Neuronal stem cell (in vitro differentiated cells): ENCODE measurements around the gene SH3RF2.

Experiments used
- DNase-seq: peaks from one replicate; pipeline ENCODE4 v3.0.0-alpha.2; 2013; ENCODE audit warnings: low spot score
- H2AFZ ChIP-seq: one replicate; pipeline ENCODE4 v1.6.1; 2013; ENCODE audit warnings: mild to moderate bottlenecking, low read length, inconsistent platforms
- H2AK5ac ChIP-seq: 2 replicates; pipeline ENCODE4 v1.6.1; 2013; ENCODE audit warnings: low read depth, mild to moderate bottlenecking, inconsistent platforms, low read length, moderate library complexity, mixed read lengths
- H2BK120ac ChIP-seq: 2 replicates; pipeline ENCODE4 v1.6.1; 2013; ENCODE audit warnings: low read depth, mild to moderate bottlenecking, inconsistent platforms, low read length, moderate library complexity, mixed read lengths
- H2BK12ac ChIP-seq: one replicate; pipeline ENCODE4 v1.6.1; 2013; ENCODE audit warnings: low read length, inconsistent platforms
- H2BK15ac ChIP-seq: 2 replicates; pipeline ENCODE4 v1.6.1; 2013; ENCODE audit warnings: mild to moderate bottlenecking, low read length, inconsistent platforms, mixed read lengths
- H2BK5ac ChIP-seq: one replicate; pipeline ENCODE4 v1.6.1; 2013; ENCODE audit warnings: inconsistent platforms, mild to moderate bottlenecking, low read length, moderate library complexity
- H3K14ac ChIP-seq: one replicate; pipeline ENCODE4 v1.6.1; 2013; ENCODE audit warnings: low read length, inconsistent platforms
- H3K18ac ChIP-seq: 2 replicates; pipeline ENCODE4 v1.6.1; 2013; ENCODE audit warnings: low read length, inconsistent platforms
- H3K23ac ChIP-seq: 2 replicates; pipeline ENCODE4 v1.6.1; 2013; ENCODE audit warnings: low read depth, mild to moderate bottlenecking, mixed read lengths, low read length, inconsistent platforms; ENCODE audit not compliant: poor library complexity
- H3K27ac ChIP-seq: replicated peaks from 3 replicates; pipeline ENCODE4 v1.5.1; 2013; ENCODE audit warnings: low read length, inconsistent platforms
- H3K27me3 ChIP-seq, 3 experiments: 2 replicates each; pipeline ENCODE4 v1.6.1; 2013; ENCODE audit warnings: low read length in 3 of 3, mild to moderate bottlenecking in 2 of 3, inconsistent platforms in 1 of 3, low read depth in 1 of 3, mixed read lengths in 1 of 3, moderate library complexity in 1 of 3; ENCODE audit not compliant: control insufficient read depth in 3 of 3, insufficient read depth in 3 of 3
- H3K36me3 ChIP-seq, 2 donors: replicated peaks in 1 of 2; 2 replicates each; pipeline ENCODE4 v1.6.1; 2013; ENCODE audit warnings: low read length in 2 of 2; ENCODE audit not compliant: control insufficient read depth in 2 of 2, insufficient read depth in 2 of 2
- H3K4ac ChIP-seq: 2 replicates; pipeline ENCODE4 v1.6.1; 2013; ENCODE audit warnings: inconsistent platforms, mild to moderate bottlenecking, low read length, moderate library complexity
- H3K4me1 ChIP-seq, 2 donors: 1 replicate in 1 of 2; 2 replicates in 1 of 2; pipeline ENCODE4 v1.6.1; 2013; ENCODE audit warnings: low read length in 2 of 2, low read depth in 1 of 2; ENCODE audit not compliant: control insufficient read depth in 2 of 2, insufficient read depth in 1 of 2
- H3K4me2 ChIP-seq: one replicate; pipeline ENCODE4 v1.6.1; 2013; ENCODE audit warnings: mild to moderate bottlenecking, low read length, inconsistent platforms; ENCODE audit not compliant: insufficient read depth, poor library complexity, severe bottlenecking
- H3K4me3 ChIP-seq, 2 donors: 2 replicates each; pipeline ENCODE4 v1.5.1; 2013; ENCODE audit warnings: low read length in 2 of 2, mild to moderate bottlenecking in 2 of 2, inconsistent platforms in 1 of 2, moderate library complexity in 1 of 2
- H3K79me1 ChIP-seq: one replicate; pipeline ENCODE4 v1.6.1; 2013; ENCODE audit warnings: low read depth, mild to moderate bottlenecking, inconsistent platforms, low read length, moderate library complexity
- H3K9ac ChIP-seq: one replicate; pipeline ENCODE4 v1.6.1; 2013; ENCODE audit warnings: mild to moderate bottlenecking, low read depth, low read length, inconsistent platforms; ENCODE audit not compliant: poor library complexity
- H3K9me3 ChIP-seq, 2 donors: replicated peaks in 1 of 2; 2 replicates each; pipeline versions ENCODE3 to v1.6.1; 2013; ENCODE audit warnings: low read length in 2 of 2, mild to moderate bottlenecking in 2 of 2, inconsistent platforms in 1 of 2, low read depth in 1 of 2, mixed read lengths in 1 of 2, moderate library complexity in 1 of 2; ENCODE audit not compliant: control insufficient read depth in 2 of 2, insufficient read depth in 1 of 2
- H4K8ac ChIP-seq: one replicate; pipeline ENCODE4 v1.6.1; 2013; ENCODE audit warnings: low read depth, mild to moderate bottlenecking, inconsistent platforms, low read length, moderate library complexity
- H4K91ac ChIP-seq: one replicate; pipeline ENCODE4 v1.6.1; 2013; ENCODE audit warnings: low read length, low read depth, mild to moderate bottlenecking, inconsistent platforms; ENCODE audit not compliant: poor library complexity
- WGBS, 2 donors: extraction: QIAGEN DNeasy Blood & Tissue Kit; methylation state at CpG; one replicate each; pipeline ENCODE4 v1.1.7; 2013; ENCODE audit warnings: missing lambda C conversion rate in 2 of 2, mixed read lengths in 1 of 2; ENCODE audit not compliant: insufficient read length in 2 of 2, insufficient replicate concordance in 1 of 2; ENCODE audit errors: extremely low coverage in 2 of 2; 5-methylcytosine and 5-hydroxymethylcytosine counted together

The SH3RF2 gene

DNA sequence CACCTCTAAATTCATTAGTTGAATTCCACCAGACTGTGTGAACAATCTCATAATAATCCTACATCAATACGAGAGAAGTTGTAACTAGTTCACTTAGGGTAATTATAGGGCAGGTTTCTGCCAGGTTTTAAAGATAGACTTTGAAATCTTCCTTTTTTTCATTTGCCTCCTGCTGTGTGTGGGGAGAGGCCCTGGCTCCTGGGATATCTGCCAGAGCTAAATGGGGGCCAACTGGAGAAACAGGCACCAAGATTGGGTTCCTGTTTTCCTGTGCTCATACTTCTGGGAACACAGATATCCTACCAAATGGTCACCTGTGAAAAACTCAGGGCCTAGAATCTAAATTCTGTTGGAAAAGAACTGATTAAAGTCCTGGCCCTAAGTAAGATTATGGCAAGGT is 42.3 kb downstream of the SH3RF2 start:
- H3K14ac ChIP-seq, result no peak overlapping the region
- H4K8ac ChIP-seq, result no peak overlapping the region
- WGBS, 2 donors, result no CpG with 5 or more reads among the region's 1 CpG
- no peak overlapping the region for H2AK5ac ChIP-seq
- no peak for DNase-seq
- no peak overlapping the region for H3K4me2 ChIP-seq
- no peak overlapping the region for H4K91ac ChIP-seq
- H3K36me3 ChIP-seq, result no peaks in the 10 kb centered on the region
- no peak overlapping the region for H2BK5ac ChIP-seq
- H2BK120ac ChIP-seq, result no peak overlapping the region
- no peak overlapping the region for H3K18ac ChIP-seq
- H3K27me3 ChIP-seq, result no peaks in the 10 kb centered on the region
- no peak overlapping the region for H3K9ac ChIP-seq
- H3K4ac ChIP-seq, result no peak overlapping the region
- H3K23ac ChIP-seq, result no peak overlapping the region
- no peaks in the 10 kb centered on the region for H3K9me3 ChIP-seq
- H2AFZ ChIP-seq, result no peak overlapping the region
- no peak overlapping the region for H3K4me3 ChIP-seq
- no peak overlapping the region for H2BK15ac ChIP-seq
- no peaks in the 10 kb centered on the region for H3K79me1 ChIP-seq
- peaks cover 0 to 2% of the 10 kb centered on the region in 2 donors for H3K4me1 ChIP-seq
- H2BK12ac ChIP-seq, result no peak overlapping the region
- no peak overlapping the region for H3K27ac ChIP-seq

DNA sequence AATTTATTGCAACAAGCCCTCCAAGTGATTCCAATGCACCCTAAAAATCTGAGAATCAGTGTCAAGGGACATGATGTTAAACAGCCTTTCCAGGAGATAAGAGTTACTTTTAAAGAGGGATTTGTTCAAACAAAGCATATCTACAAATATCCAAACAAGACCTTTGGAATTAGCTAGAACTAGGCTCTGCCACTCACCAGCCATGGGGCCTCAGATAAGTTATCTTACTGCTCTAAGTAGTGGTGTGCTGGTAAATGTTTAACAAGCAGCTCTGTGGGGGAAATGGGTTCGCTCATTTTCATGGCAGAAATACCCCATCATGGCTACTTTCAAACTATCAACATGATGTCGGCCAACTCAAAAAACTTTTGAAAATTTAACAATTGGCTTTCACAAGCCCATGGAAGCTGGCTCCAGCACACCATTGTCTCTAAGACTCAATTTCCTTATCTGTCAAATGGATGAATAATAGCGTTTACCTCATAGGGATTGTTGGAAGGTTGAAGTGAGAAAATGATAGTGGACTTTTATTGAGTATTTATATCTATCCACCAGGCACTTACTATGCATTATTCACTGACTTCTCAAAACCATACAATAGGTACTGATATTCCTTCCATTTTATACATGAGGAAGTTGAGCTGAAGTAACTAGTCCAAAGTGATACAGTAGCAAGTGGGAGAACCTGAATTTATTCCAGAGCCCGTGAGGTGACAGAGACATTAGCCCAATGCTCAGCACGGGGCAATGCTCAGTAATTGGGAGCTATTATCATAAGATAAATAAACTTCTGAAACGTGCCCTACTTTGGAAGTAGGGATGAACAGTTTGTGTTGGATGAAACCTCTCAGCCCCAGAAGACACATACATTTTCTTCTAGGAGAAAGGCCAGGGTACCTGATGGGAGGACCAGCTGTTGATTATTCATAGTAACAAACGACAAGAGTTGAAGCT is 43.2 kb downstream of the SH3RF2 start:
- Histone ChIP-seq H3K14ac (no peak overlapping the region), H3K23ac (no peak overlapping the region), H3K27me3 (no peaks in the 10 kb centered on the region), H3K4me3 (no peak overlapping the region), H3K4me2 (no peak overlapping the region), H3K4me1 (peaks cover 0 to 2% of the 10 kb centered on the region in 2 donors), H4K8ac (no peak overlapping the region), H3K18ac (no peak overlapping the region), H3K36me3 (no peaks in the 10 kb centered on the region), H3K27ac (no peak overlapping the region), H2BK15ac (no peak overlapping the region), H2AK5ac (no peak overlapping the region), H4K91ac (no peak overlapping the region), H3K9ac (no peak overlapping the region), H2BK12ac (no peak overlapping the region), H2BK120ac (no peak overlapping the region), H3K9me3 (no peaks in the 10 kb centered on the region), H2BK5ac (no peak overlapping the region), H2AFZ (no peak overlapping the region), H3K4ac (no peak overlapping the region), H3K79me1 (no peaks in the 10 kb centered on the region)
- WGBS, 2 donors, result no CpG with 5 or more reads among the region's 7 CpGs
- DNase-seq, result no peak

DNA sequence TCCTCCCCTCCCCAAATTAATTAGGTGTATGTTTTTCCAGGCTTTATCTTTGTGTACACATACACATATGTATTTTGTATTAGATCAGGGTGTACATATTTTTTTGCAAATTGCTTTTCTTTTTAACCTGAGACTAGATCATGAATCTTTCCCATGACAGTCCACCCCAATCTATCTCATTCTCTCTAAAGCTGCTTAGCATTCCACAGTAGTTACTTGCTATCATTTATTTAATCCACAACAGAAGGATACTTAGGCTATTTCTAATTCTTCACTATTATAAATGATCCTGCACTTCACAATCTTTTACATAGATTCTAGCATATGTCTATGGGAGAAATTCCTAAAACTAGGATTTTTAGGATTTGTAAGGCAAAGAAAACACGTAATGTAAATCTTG is 43.9 kb downstream of the SH3RF2 start:
- Histone ChIP-seq H2AFZ (no peak overlapping the region), H2BK120ac (no peak overlapping the region), H4K91ac (no peak overlapping the region), H2AK5ac (no peak overlapping the region), H3K9ac (no peak overlapping the region), H3K23ac (no peak overlapping the region), H3K36me3 (no peaks in the 10 kb centered on the region), H3K79me1 (no peaks in the 10 kb centered on the region), H3K9me3 (no peaks in the 10 kb centered on the region), H3K4ac (no peak overlapping the region), H3K27me3 (no peaks in the 10 kb centered on the region), H3K4me1 (peaks cover 0 to 2% of the 10 kb centered on the region in 2 donors), H4K8ac (no peak overlapping the region), H3K18ac (no peak overlapping the region), H3K14ac (no peak overlapping the region), H2BK12ac (no peak overlapping the region), H2BK5ac (no peak overlapping the region), H2BK15ac (no peak overlapping the region), H3K4me2 (no peak overlapping the region), H3K4me3 (no peak overlapping the region), H3K27ac (no peak overlapping the region)
- no CpG with 5 or more reads among the region's 1 CpG for WGBS, 2 donors
- no peak for DNase-seq

DNA sequence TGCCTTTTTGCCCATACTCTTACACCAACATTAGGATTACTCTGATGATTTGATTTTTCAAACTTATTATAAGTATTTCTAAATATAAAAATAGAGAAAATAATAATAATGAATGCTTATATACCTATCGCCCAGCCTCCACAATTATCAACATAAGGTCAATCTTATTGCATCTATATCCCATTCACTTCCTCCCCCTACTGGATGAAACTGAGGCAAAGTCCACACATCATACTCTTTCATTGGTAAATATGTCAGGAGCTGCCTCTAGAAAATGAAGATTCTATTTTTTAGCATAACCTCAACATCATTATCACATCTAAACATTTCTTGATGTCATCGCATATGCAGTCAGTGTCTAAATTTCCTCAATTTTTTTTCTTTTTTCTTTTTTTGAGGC is 44.3 kb downstream of the SH3RF2 start:
- H3K4me2 ChIP-seq, result no peak overlapping the region
- no peak overlapping the region for H2BK120ac ChIP-seq
- H4K91ac ChIP-seq, result no peak overlapping the region
- no peak overlapping the region for H3K23ac ChIP-seq
- no peak overlapping the region for H4K8ac ChIP-seq
- no peaks in the 10 kb centered on the region for H3K36me3 ChIP-seq
- no peak overlapping the region for H2AFZ ChIP-seq
- no peak overlapping the region for H3K4me3 ChIP-seq
- WGBS, 2 donors, result no CpG with 5 or more reads among the region's 2 CpGs
- peaks cover 0 to 2% of the 10 kb centered on the region in 2 donors for H3K4me1 ChIP-seq
- H3K18ac ChIP-seq, result no peak overlapping the region
- no peaks in the 10 kb centered on the region for H3K27me3 ChIP-seq
- H2BK12ac ChIP-seq, result no peak overlapping the region
- no peak overlapping the region for H2AK5ac ChIP-seq
- no peak overlapping the region for H3K9ac ChIP-seq
- H2BK5ac ChIP-seq, result no peak overlapping the region
- no peak overlapping the region for H3K4ac ChIP-seq
- H3K27ac ChIP-seq, result no peak overlapping the region
- H3K79me1 ChIP-seq, result no peaks in the 10 kb centered on the region
- DNase-seq, result no peak
- no peak overlapping the region for H2BK15ac ChIP-seq
- no peak overlapping the region for H3K14ac ChIP-seq
- no peaks in the 10 kb centered on the region for H3K9me3 ChIP-seq
